Naive thymus-derived CD4-positive, alpha-beta T cell (primary cell): ENCODE measurements around the gene SHCBP1L. TPM values are rescaled to one million over a fixed set of nuclear protein-coding genes. Genes with fewer than 3 reads are reported as not detected.

Experiments
- ATAC-seq: fragments of 150-1000 bp; cut with Tn5 transposase; 2 replicates; pipeline ENCODE4 v1.10.0; 2021; ENCODE audit warnings: mild to moderate bottlenecking, moderate library complexity
- CTCF ChIA-PET: fragments of 350-600 bp; sonication (Branson Sonifier 250); formaldehyde crosslinking; loops from one replicate; lab custom pipeline; 2021; ENCODE audit warnings: antibody characterized with exemption; lab: Charles Lee
- POLR2A ChIA-PET: fragments of 350-600 bp; sonication (Branson Sonifier 250); formaldehyde crosslinking; loops from one replicate; lab custom pipeline; 2021; ENCODE audit warnings: antibody characterized with exemption, inconsistent platforms; lab: Charles Lee
- DNase-seq, 9 donors: peaks; one replicate each; pipeline versions ENCODE4 v3.0.0 to v3.0.0-alpha.2; 2020 to 2022; ENCODE audit warnings: mixed read lengths in 1 of 9
- H3K27ac ChIP-seq: one replicate; pipeline ENCODE4 v1.7.0; 2013; ENCODE audit warnings: mild to moderate bottlenecking, low read depth, low read length, moderate library complexity
- H3K27me3 ChIP-seq, 2 donors: one replicate each; pipeline ENCODE4 v1.7.0; 2013; ENCODE audit warnings: low read length in 2 of 2, mild to moderate bottlenecking in 2 of 2, moderate library complexity in 2 of 2; ENCODE audit not compliant: control insufficient read depth in 2 of 2, insufficient read depth in 2 of 2
- H3K36me3 ChIP-seq, 3 experiments: 1 replicate in 2 of 3; 2 replicates in 1 of 3; pipeline ENCODE4 v1.7.0; 2013; ENCODE audit warnings: low read length in 3 of 3, mild to moderate bottlenecking in 3 of 3, moderate library complexity in 1 of 3; ENCODE audit not compliant: insufficient read depth in 3 of 3, control insufficient read depth in 2 of 3
- H3K4me1 ChIP-seq, 2 donors: one replicate each; pipeline ENCODE4 v1.7.0; 2013; ENCODE audit warnings: low read length in 2 of 2, mild to moderate bottlenecking in 2 of 2, moderate library complexity in 1 of 2; ENCODE audit not compliant: control insufficient read depth in 2 of 2, insufficient read depth in 2 of 2
- H3K4me3 ChIP-seq: 2 replicates; pipeline ENCODE4 v1.7.0; 2013; ENCODE audit warnings: mild to moderate bottlenecking, low read length
- H3K9me3 ChIP-seq, 3 experiments: 1 replicate in 2 of 3; 2 replicates in 1 of 3; pipeline ENCODE4 v1.7.0; 2013; ENCODE audit warnings: low read length in 3 of 3; ENCODE audit not compliant: control insufficient read depth in 2 of 3
- H3K27ac Mint-ChIP-seq, 9 donors: one replicate each; pipeline ENCODE4 v1.8.0; 2020 to 2022; ENCODE audit warnings: mixed read lengths in 9 of 9, mild to moderate bottlenecking in 8 of 9, moderate library complexity in 5 of 9, inconsistent platforms in 2 of 9
- H3K27me3 Mint-ChIP-seq, 5 donors: one replicate each; pipeline ENCODE4 v1.8.0; 2021 to 2022; ENCODE audit warnings: mixed read lengths in 5 of 5, mild to moderate bottlenecking in 1 of 5
- H3K36me3 Mint-ChIP-seq, 5 donors: one replicate each; pipeline ENCODE4 v1.8.0; 2020 to 2022; ENCODE audit warnings: mixed read lengths in 5 of 5, mild to moderate bottlenecking in 3 of 5, inconsistent platforms in 1 of 5
- H3K4me1 Mint-ChIP-seq, 7 donors: one replicate each; pipeline ENCODE4 v1.8.0; 2020 to 2022; ENCODE audit warnings: mixed read lengths in 7 of 7, mild to moderate bottlenecking in 3 of 7, inconsistent platforms in 1 of 7
- H3K4me3 Mint-ChIP-seq, 10 donors: one replicate each; pipeline ENCODE4 v1.8.0; 2020 to 2022; ENCODE audit warnings: mild to moderate bottlenecking in 10 of 10, mixed read lengths in 10 of 10, moderate library complexity in 6 of 10, inconsistent platforms in 2 of 10
- H3K9me3 Mint-ChIP-seq, 11 donors: one replicate each; pipeline ENCODE4 v1.8.0; 2020 to 2022; ENCODE audit warnings: mixed read lengths in 11 of 11, mild to moderate bottlenecking in 4 of 11, inconsistent platforms in 1 of 11, moderate library complexity in 1 of 11
- intact Hi-C, 2 donors: fragments of 100-400 bp; cut with micrococcal nuclease; formaldehyde crosslinking; loops; one replicate each; pipeline ENCODE4 v1.15.1; 2023
- polyA plus RNA-seq, 2 donors: library from polyadenylated mRNA; unstranded; fragments of 300-500 nt; fragmentation: Illumina TruSeq; gene quantifications; one replicate each; pipeline ENCODE4 v1.2.3, GENCODE V29; 2021
- total RNA-seq, 6 experiments: library from RNA in 5 of 6; stranded (reverse) in 5 of 6; gene quantifications; 1 replicate in 5 of 6; 2 replicates in 1 of 6; pipeline ENCODE4 v1.2.3 and lab custom pipeline; 2021 to 2026

The SHCBP1L gene
- total and polyA plus RNA-seq, 7 experiments from 2014 or later: not detected

DNA sequence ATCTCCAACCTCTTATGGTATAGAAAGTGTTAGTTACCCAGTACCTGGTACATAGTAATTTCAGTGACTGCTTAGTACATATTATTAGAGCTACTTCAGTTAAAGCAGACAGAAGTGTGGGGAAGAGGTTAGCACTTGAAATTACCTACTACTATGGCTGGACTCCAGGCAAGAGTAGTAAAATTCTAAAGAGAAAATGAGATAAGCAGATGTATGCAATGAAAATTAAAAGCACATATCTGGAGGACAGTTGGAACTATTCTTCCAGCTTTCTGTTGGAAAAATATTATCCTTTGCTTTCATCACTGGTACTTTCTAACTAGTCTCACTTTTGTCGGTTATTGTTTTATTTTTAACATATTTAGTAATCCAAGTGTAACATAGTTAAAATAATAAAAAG is 90.1 kb downstream of the SHCBP1L start:
- Histone ChIP-seq H3K27me3 (no peaks in the 10 kb centered on the region), H3K9me3 (no peaks in the 10 kb centered on the region), H3K4me3 (no peak overlapping the region), H3K4me1 (no peaks in the 10 kb centered on the region), H3K36me3 (peaks cover 55 to 93% (median 77%) of the 10 kb centered on the region in 3 experiments), H3K27ac (no peak overlapping the region)
- DNase-seq: no peak
- H3K4me3 Mint-ChIP-seq: no peak overlapping the region
- CTCF ChIA-PET: no interaction called here
- ATAC-seq: no peak
- peaks cover 17 to 76% (median 37%) of the 10 kb centered on the region in 5 donors for H3K36me3 Mint-ChIP-seq
- peak overlapping the region in 1 of 9 donors; percentile 9 for H3K27ac Mint-ChIP-seq
- peaks cover 1 to 51% (median 18%) of the 10 kb centered on the region in 7 donors for H3K4me1 Mint-ChIP-seq
- POLR2A ChIA-PET: no interaction called here
- intact Hi-C loops: loop anchor here (2.0 kb wide), 2 partner anchors 14 kb away; no protein-coding TSS in a partner anchor
- H3K9me3 Mint-ChIP-seq: no peaks in the 10 kb centered on the region
- H3K27me3 Mint-ChIP-seq: no peaks in the 10 kb centered on the region

DNA sequence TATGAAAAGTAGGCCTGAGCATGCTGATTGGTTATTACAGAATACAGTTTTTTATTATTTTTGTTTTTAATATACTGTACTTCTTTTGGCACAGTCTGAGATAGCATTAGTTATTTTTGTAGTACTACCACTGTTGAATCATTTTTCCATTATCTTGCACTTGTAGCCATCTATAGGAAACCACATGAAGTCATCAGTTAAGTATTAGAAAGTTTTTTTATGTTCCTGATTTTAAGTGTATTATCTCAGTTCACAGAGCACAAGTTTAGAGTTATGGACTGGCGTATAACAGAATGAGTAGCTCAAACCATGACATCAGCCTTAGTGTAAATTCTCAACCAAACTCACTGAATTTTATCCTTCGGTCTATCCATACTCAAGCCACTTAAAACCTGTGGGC is 91.0 kb downstream of the SHCBP1L start:
- Histone ChIP-seq H3K9me3 (no peaks in the 10 kb centered on the region), H3K27ac (no peak overlapping the region), H3K4me1 (no peaks in the 10 kb centered on the region), H3K36me3 (peaks cover 61 to 93% (median 77%) of the 10 kb centered on the region in 3 experiments), H3K27me3 (no peaks in the 10 kb centered on the region), H3K4me3 (no peak overlapping the region)
- ChIA-PET CTCF (no interaction called here), POLR2A (no interaction called here)
- no peaks in the 10 kb centered on the region for H3K27me3 Mint-ChIP-seq
- ATAC-seq: no peak
- no peak for DNase-seq
- peak overlapping the region in 2 of 9 donors; percentile 9 to 49 for H3K27ac Mint-ChIP-seq
- no peak overlapping the region for H3K4me3 Mint-ChIP-seq
- peaks cover 1 to 51% (median 18%) of the 10 kb centered on the region in 7 donors for H3K4me1 Mint-ChIP-seq
- no peaks in the 10 kb centered on the region for H3K9me3 Mint-ChIP-seq
- peaks cover 16 to 71% (median 40%) of the 10 kb centered on the region in 5 donors for H3K36me3 Mint-ChIP-seq
- intact Hi-C loops: loop anchor here (2.0 kb wide), 2 partner anchors 13 to 15 kb away; no protein-coding TSS in a partner anchor

DNA sequence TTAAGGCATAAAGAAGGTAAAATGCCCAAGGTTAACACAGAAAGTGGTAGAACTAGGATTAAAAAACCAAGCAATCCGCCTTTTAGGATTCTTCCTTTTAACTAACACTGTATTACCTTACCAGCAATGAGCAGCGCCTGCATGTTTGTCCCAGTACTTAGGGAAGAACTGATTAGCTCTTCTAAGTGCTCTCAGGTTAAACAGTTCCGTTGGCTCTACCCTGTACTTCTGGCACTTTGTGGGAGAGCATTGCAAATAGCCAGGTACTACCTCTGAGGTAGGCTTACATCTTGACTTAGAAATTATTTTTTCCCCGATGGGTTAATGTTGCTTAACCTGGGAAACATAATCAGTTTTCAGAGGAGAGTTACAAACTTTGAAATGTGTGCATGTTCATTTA is 92.3 kb downstream of the SHCBP1L start:
- ChIA-PET POLR2A (no interaction called here), CTCF (no interaction called here)
- Mint-ChIP-seq H3K27ac (peak overlapping the region in 3 of 9 donors; percentile 26 to 57 (median 37)), H3K27me3 (no peaks in the 10 kb centered on the region), H3K36me3 (peaks cover 9 to 62% (median 38%) of the 10 kb centered on the region in 5 donors), H3K4me1 (peaks cover 1 to 45% (median 18%) of the 10 kb centered on the region in 7 donors), H3K9me3 (no peaks in the 10 kb centered on the region), H3K4me3 (no peak overlapping the region)
- no peak for DNase-seq
- Histone ChIP-seq H3K36me3 (peaks cover 57 to 94% (median 72%) of the 10 kb centered on the region in 3 experiments), H3K27ac (no peak overlapping the region), H3K9me3 (no peaks in the 10 kb centered on the region), H3K27me3 (no peaks in the 10 kb centered on the region), H3K4me3 (no peak overlapping the region), H3K4me1 (no peaks in the 10 kb centered on the region)
- no peak for ATAC-seq
- intact Hi-C loops: no loop called here

DNA sequence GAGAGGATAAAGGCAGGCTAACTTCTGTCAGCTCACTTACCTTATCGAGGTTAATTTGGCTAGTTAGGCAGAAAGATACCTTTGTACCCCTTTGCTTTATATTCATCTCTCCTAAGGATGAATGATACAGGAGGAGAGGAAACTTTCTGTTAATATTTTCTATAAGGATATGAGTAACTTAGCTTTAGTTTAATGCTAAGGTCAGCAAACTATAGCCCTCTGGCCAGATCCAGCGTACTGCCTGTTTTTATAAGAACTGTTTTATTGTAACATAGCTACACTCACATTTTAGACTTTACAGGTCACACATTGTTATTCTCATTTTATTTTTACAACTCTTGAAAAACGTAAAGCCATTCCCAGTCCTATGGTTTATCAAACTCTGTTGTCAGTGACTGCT is 95.8 kb downstream of the SHCBP1L start:
- Histone ChIP-seq H3K4me1 (no peaks in the 10 kb centered on the region), H3K27ac (no peak overlapping the region), H3K36me3 (peaks cover 52 to 98% (median 84%) of the 10 kb centered on the region in 3 experiments), H3K27me3 (no peaks in the 10 kb centered on the region), H3K4me3 (no peak overlapping the region), H3K9me3 (no peaks in the 10 kb centered on the region)
- Mint-ChIP-seq H3K9me3 (no peaks in the 10 kb centered on the region), H3K4me3 (no peak overlapping the region), H3K36me3 (peaks cover 5 to 63% (median 34%) of the 10 kb centered on the region in 5 donors), H3K27ac (peak overlapping the region in 1 of 9 donors; percentile 17), H3K4me1 (peaks cover 0 to 25% (median 15%) of the 10 kb centered on the region in 7 donors), H3K27me3 (no peaks in the 10 kb centered on the region)
- DNase-seq (no peak), ATAC-seq (no peak)
- ChIA-PET POLR2A (interaction anchor here (0.6 to 1.2 kb wide), 2 partner anchors 17 to 22 kb away, joined by 3 read pairs; no protein-coding TSS in a partner anchor), CTCF (no interaction called here)
- intact Hi-C loops: loop anchor here in 1 of 2 donors (2.0 kb wide), 2 partner anchors 14 to 16 kb away; no protein-coding TSS in a partner anchor

DNA sequence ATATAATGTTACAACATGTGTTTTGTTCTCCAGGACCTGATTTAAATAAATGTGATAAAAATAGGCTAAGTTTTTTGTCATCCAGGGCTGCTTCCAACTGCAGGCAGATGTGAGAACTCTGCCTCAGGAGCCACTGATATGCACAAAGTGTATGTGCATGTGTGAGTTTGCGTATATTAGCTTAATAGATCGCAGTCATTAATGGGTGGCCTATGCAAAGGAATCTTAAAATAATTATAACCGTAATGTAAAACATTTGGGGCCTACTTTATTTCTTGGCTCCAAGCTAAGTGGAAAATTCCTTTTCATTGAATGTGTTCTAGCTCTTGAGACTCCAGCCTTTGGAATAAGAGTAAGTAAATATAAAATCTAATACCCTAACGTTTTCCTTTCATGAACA is 97.1 kb downstream of the SHCBP1L start:
- H3K4me1 Mint-ChIP-seq: peaks cover 0 to 21% (median 13%) of the 10 kb centered on the region in 7 donors
- POLR2A ChIA-PET: no interaction called here

DNA sequence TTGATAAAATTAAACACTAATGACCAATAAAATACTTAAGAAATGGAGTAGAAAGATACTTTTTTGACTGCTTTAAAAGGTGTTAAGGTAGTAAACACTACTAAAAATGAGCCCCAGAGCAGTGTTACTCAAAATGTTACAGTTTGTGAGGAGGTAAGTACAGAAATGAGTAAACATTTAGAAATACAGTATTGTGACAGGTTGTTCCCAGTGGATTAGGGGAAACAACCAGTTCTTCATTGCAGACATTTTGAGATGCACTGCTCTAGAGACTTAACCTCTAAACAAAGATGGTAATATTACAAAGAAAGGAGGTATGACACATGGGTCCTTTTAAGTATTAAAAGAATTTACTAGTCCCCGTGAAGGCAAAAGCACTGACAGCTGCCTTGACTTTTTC is 101.1 kb downstream of the SHCBP1L start:
- intact Hi-C loops: loop anchor here in 1 of 2 donors (2.0 kb wide), 1 partner anchor 33 kb away; no protein-coding TSS in a partner anchor
- H3K4me3 Mint-ChIP-seq: no peak overlapping the region
- ATAC-seq (no peak), DNase-seq (no peak)
- CTCF ChIA-PET: no interaction called here
- peaks cover 11 to 13% of the 10 kb centered on the region in 2 donors for H3K4me1 ChIP-seq
- H3K9me3 Mint-ChIP-seq: peaks cover 0 to 3% (median 0%) of the 10 kb centered on the region in 11 donors
- POLR2A ChIA-PET: no interaction called here
- H3K9me3 ChIP-seq: no peaks in the 10 kb centered on the region
- H3K27me3 Mint-ChIP-seq: no peaks in the 10 kb centered on the region
- H3K4me3 ChIP-seq: no peak overlapping the region
- peaks cover 44 to 91% (median 73%) of the 10 kb centered on the region in 3 experiments for H3K36me3 ChIP-seq
- peaks cover 5 to 69% (median 35%) of the 10 kb centered on the region in 5 donors for H3K36me3 Mint-ChIP-seq
- H3K27me3 ChIP-seq: no peaks in the 10 kb centered on the region
- peaks cover 15 to 53% (median 40%) of the 10 kb centered on the region in 7 donors for H3K4me1 Mint-ChIP-seq
- no peak overlapping the region for H3K27ac Mint-ChIP-seq
- H3K27ac ChIP-seq: no peak overlapping the region

More for the DNA sequence above, 97.1 kb downstream of the SHCBP1L start:
- ATAC-seq: no peak
- Mint-ChIP-seq H3K36me3 (peaks cover 7 to 62% (median 29%) of the 10 kb centered on the region in 5 donors), H3K27ac (no peak overlapping the region), H3K27me3 (no peaks in the 10 kb centered on the region), H3K4me3 (no peak overlapping the region), H3K9me3 (no peaks in the 10 kb centered on the region)
- DNase-seq: no peak
- CTCF ChIA-PET: no interaction called here
- H3K9me3 ChIP-seq: no peaks in the 10 kb centered on the region
- H3K4me1 ChIP-seq: no peaks in the 10 kb centered on the region
- intact Hi-C loops: loop anchor here in 1 of 2 donors (2.0 kb wide), 2 partner anchors 13 to 17 kb away; no protein-coding TSS in a partner anchor
- H3K4me3 ChIP-seq: no peak overlapping the region
- H3K27ac ChIP-seq: no peak overlapping the region
- H3K36me3 ChIP-seq: peaks cover 52 to 99% (median 83%) of the 10 kb centered on the region in 3 experiments
- no peaks in the 10 kb centered on the region for H3K27me3 ChIP-seq
